HEK293T (cell line): ENCODE data around the gene ATP1A2.

Experiments
- CTCF ChIA-PET: fragments of 350-600 bp; formaldehyde crosslinking; extraction: SDS; loops from one replicate; lab custom pipeline; 2021; ENCODE audit warnings: antibody characterized with exemption, inconsistent platforms; lab: Yijun Ruan, JAX
- POLR2A ChIA-PET: fragments of 350-600 bp; formaldehyde crosslinking; extraction: SDS; loops from one replicate; lab custom pipeline; 2020; ENCODE audit warnings: antibody characterized with exemption, inconsistent platforms; lab: Yijun Ruan, JAX
- DNase-seq: peaks from one replicate; pipeline ENCODE4 v3.0.0; 2012; ENCODE audit warnings: mixed read lengths; ENCODE audit errors: extremely low spot score
- ARNT ChIP-seq: fragments of 450-650 bp; IDR thresholded peaks from 2 replicates; pipeline ENCODE4 v1.6.1; 2017; ENCODE audit warnings: mild to moderate bottlenecking
- BHLHE40 ChIP-seq: fragments of 450-650 bp; IDR thresholded peaks from 2 replicates; pipeline ENCODE4 v1.6.1; 2016; ENCODE audit warnings: mild to moderate bottlenecking, moderate library complexity, borderline replicate concordance
- CTBP1 ChIP-seq: fragments of 450-650 bp; IDR thresholded peaks from 2 replicates; pipeline ENCODE4 v1.6.1; 2016; ENCODE audit warnings: borderline replicate concordance
- ELF4 ChIP-seq: fragments of 450-650 bp; IDR thresholded peaks from 2 replicates; pipeline ENCODE4 v1.6.1; 2017; ENCODE audit warnings: antibody characterized with exemption
- FOXA1 ChIP-seq: fragments of 450-650 bp; IDR thresholded peaks from 2 replicates; pipeline ENCODE4 v1.6.1; 2016; ENCODE audit warnings: mild to moderate bottlenecking
- FOXK2 ChIP-seq: fragments of 450-650 bp; IDR thresholded peaks from 2 replicates; pipeline ENCODE4 v1.6.1; 2016; ENCODE audit warnings: mild to moderate bottlenecking
- FOXM1 ChIP-seq: fragments of 450-650 bp; IDR thresholded peaks from 2 replicates; pipeline ENCODE4 v1.6.1; 2017; ENCODE audit warnings: mild to moderate bottlenecking, borderline replicate concordance
- HDGF ChIP-seq: fragments of 450-650 bp; IDR thresholded peaks from 2 replicates; pipeline ENCODE4 v1.6.1; 2017; ENCODE audit warnings: antibody characterized with exemption, borderline replicate concordance
- L3MBTL2 ChIP-seq: fragments of 450-650 bp; conservative IDR thresholded peaks from 2 replicates; pipeline ENCODE4 v1.6.1; 2016; ENCODE audit warnings: mild to moderate bottlenecking
- LEF1 ChIP-seq: fragments of 450-650 bp; IDR thresholded peaks from 2 replicates; pipeline ENCODE4 v1.6.1; 2017; ENCODE audit warnings: mild to moderate bottlenecking, borderline replicate concordance
- NFRKB ChIP-seq: fragments of 450-650 bp; IDR thresholded peaks from 2 replicates; pipeline ENCODE4 v1.6.1; 2016; ENCODE audit warnings: mild to moderate bottlenecking, moderate library complexity
- PKNOX1 ChIP-seq: fragments of 450-650 bp; IDR thresholded peaks from 2 replicates; pipeline ENCODE4 v1.6.1; 2016
- SP1 ChIP-seq: fragments of 450-650 bp; IDR thresholded peaks from 2 replicates; pipeline ENCODE4 v1.6.1; 2017
- SUZ12 ChIP-seq: fragments of 450-650 bp; IDR thresholded peaks from 2 replicates; pipeline ENCODE4 v1.6.1; 2016; ENCODE audit warnings: mild to moderate bottlenecking
- TARDBP ChIP-seq: fragments of 450-650 bp; IDR thresholded peaks from 2 replicates; pipeline ENCODE4 v1.6.1; 2016
- ZNF384 ChIP-seq: fragments of 450-650 bp; IDR thresholded peaks from 2 replicates; pipeline ENCODE4 v1.6.1; 2016

Gene ATP1A2

GRCh38 chr1:160169553-160170399 is 54.2 kb downstream of the ATP1A2 start:
- no peak for DNase-seq
- ChIA-PET CTCF (interaction anchor here (0.7 kb wide), 2 partner anchors 185 to 247 kb away, joined by 3 to 4 read pairs; no protein-coding TSS in a partner anchor), POLR2A (no interaction called here)
- peak; percentile 81 for TF ChIP-seq PKNOX1
- TF ChIP-seq ARNT, result no peak

GRCh38 chr1:160171354-160171753 is 55.8 kb downstream of the ATP1A2 start:
- CTCF ChIA-PET, result no interaction called here
- no peak for DNase-seq
- no peak for TF ChIP-seq BHLHE40
- no peak for TF ChIP-seq SP1
- TF ChIP-seq CTBP1, result no peak
- no peak for TF ChIP-seq FOXK2
- TF ChIP-seq ELF4, result no peak
- TF ChIP-seq FOXM1, result no peak
- TF ChIP-seq TARDBP, result no peak
- no peak for TF ChIP-seq LEF1
- TF ChIP-seq ZNF384, result no peak
- POLR2A ChIA-PET, result no interaction called here

- POLR2A ChIA-PET, result no interaction called here
- no peak for TF ChIP-seq SP1
- no peak for TF ChIP-seq SUZ12
- TF ChIP-seq PKNOX1, result no peak
- TF ChIP-seq FOXK2, result no peak
- TF ChIP-seq ZNF384, result no peak
- TF ChIP-seq BHLHE40, result no peak
- TF ChIP-seq ARNT, result no peak
- TF ChIP-seq HDGF, result no peak
- no peak for TF ChIP-seq ELF4
- TF ChIP-seq LEF1, result no peak
- TF ChIP-seq TARDBP, result no peak
- TF ChIP-seq NFRKB, result no peak
- TF ChIP-seq CTBP1, result no peak
- TF ChIP-seq L3MBTL2, result no peak
- TF ChIP-seq FOXM1, result no peak
- no peak for TF ChIP-seq FOXA1
- CTCF ChIA-PET, result no interaction called here
- DNase-seq, result no peak
These were observed 56.4 kb downstream of the ATP1A2 start for GRCh38 chr1:160171980-160172379.

GRCh38 chr1:160177231-160177630 is 61.7 kb downstream of the ATP1A2 start:
- DNase-seq, result no peak
- ChIA-PET POLR2A (no interaction called here), CTCF (interaction anchor here (1.1 kb wide), 1 partner anchor 131 kb away, joined by 3 read pairs; no protein-coding TSS in a partner anchor)
- TF ChIP-seq BHLHE40, result no peak
- TF ChIP-seq SP1, result no peak
- no peak for TF ChIP-seq PKNOX1
- no peak for TF ChIP-seq CTBP1
- TF ChIP-seq ZNF384, result no peak
- TF ChIP-seq NFRKB, result no peak
- no peak for TF ChIP-seq TARDBP
- TF ChIP-seq LEF1, result no peak
- TF ChIP-seq ARNT, result no peak
- no peak for TF ChIP-seq SUZ12
- no peak for TF ChIP-seq FOXK2
- no peak for TF ChIP-seq FOXM1
- no peak for TF ChIP-seq L3MBTL2

- no peak for DNase-seq
- ChIA-PET CTCF (interaction anchor here (1.1 kb wide), 1 partner anchor 131 kb away, joined by 3 read pairs; no protein-coding TSS in a partner anchor), POLR2A (no interaction called here)
- TF ChIP-seq FOXK2 (no peak), SUZ12 (no peak), FOXM1 (no peak), PKNOX1 (no peak), FOXA1 (no peak), ELF4 (no peak), HDGF (no peak), SP1 (no peak), L3MBTL2 (no peak), NFRKB (no peak), LEF1 (no peak)
These were observed 62.1 kb downstream of the ATP1A2 start for GRCh38 chr1:160177667-160178066.

GRCh38 chr1:160178731-160179130 is 63.2 kb downstream of the ATP1A2 start:
- ChIA-PET CTCF (no interaction called here), POLR2A (no interaction called here)
- TF ChIP-seq PKNOX1, result no peak
- no peak for TF ChIP-seq ZNF384
- TF ChIP-seq HDGF, result no peak
- TF ChIP-seq FOXM1, result no peak
- no peak for TF ChIP-seq SUZ12
- DNase-seq, result no peak
